RWPE1 (cell line): ENCODE results near the gene KCNG1.

Experiments
- CTCF ChIA-PET: fragments of 350-600 bp; sonication (Branson Sonifier 250); formaldehyde crosslinking; extraction: SDS; loops from one replicate; lab custom pipeline; 2021; lab: Yijun Ruan, JAX
- POLR2A ChIA-PET: fragments of 400-600 bp; formaldehyde crosslinking; extraction: SDS; loops from one replicate; lab custom pipeline; 2020; ENCODE audit warnings: antibody characterized with exemption; ENCODE audit not compliant: low non-redundant PET; lab: Yijun Ruan, JAX
- DNase-seq: peaks from one replicate; pipeline ENCODE4 v3.0.0; 2012; ENCODE audit warnings: low spot score
- H3K27ac ChIP-seq: fragments of 450-650 bp; 2 replicates; pipeline ENCODE4 v1.5.1; 2017
- TF ChIP-seq, protein P1 (sequence below): fragments of 450-650 bp; conservative IDR thresholded peaks from 2 replicates; pipeline ENCODE4 v1.5.1; 2017; ENCODE audit warnings: low read depth, mild to moderate bottlenecking

KCNG1 gene

DNA sequence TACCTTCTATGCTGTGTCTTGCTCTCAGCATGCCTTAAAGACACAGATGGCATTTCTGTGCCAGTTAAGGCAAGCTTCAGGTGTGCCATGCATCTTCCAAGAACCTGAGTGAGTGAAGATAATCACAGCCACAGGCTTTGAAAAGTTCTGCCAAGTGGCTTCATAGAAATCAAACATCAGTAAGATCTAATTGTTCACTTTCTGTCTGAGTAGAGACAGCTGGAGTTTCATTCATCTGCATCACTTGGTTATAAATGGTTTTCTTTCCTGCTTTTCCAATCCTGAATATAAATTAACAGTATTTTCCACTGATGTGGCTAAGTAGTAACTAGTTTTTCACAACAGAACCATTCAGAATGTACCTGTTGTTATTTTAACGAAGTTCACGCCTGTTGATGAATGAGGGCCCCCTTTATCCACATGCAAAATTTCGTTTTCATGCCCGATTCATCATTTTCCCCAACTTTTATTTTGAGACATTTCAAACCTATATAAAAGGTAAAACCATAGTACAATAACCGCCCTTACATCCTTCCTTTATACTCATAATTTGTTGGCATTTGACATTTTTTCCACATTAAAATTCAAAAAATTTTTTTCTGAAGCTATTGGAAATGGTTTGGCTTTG, 38.6 kb upstream of the KCNG1 start:
- TF ChIP-seq, protein P1, sequence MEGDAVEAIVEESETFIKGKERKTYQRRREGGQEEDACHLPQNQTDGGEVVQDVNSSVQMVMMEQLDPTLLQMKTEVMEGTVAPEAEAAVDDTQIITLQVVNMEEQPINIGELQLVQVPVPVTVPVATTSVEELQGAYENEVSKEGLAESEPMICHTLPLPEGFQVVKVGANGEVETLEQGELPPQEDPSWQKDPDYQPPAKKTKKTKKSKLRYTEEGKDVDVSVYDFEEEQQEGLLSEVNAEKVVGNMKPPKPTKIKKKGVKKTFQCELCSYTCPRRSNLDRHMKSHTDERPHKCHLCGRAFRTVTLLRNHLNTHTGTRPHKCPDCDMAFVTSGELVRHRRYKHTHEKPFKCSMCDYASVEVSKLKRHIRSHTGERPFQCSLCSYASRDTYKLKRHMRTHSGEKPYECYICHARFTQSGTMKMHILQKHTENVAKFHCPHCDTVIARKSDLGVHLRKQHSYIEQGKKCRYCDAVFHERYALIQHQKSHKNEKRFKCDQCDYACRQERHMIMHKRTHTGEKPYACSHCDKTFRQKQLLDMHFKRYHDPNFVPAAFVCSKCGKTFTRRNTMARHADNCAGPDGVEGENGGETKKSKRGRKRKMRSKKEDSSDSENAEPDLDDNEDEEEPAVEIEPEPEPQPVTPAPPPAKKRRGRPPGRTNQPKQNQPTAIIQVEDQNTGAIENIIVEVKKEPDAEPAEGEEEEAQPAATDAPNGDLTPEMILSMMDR, result no peak
- ChIA-PET POLR2A (no interaction called here), CTCF (interaction anchor here (0.6 to 1.0 kb wide), 3 partner anchors 19 to 1738 kb away, joined by 3 to 5 read pairs (median 4); no protein-coding TSS in a partner anchor)
- no peak for DNase-seq
- no peak overlapping the region for H3K27ac ChIP-seq

DNA sequence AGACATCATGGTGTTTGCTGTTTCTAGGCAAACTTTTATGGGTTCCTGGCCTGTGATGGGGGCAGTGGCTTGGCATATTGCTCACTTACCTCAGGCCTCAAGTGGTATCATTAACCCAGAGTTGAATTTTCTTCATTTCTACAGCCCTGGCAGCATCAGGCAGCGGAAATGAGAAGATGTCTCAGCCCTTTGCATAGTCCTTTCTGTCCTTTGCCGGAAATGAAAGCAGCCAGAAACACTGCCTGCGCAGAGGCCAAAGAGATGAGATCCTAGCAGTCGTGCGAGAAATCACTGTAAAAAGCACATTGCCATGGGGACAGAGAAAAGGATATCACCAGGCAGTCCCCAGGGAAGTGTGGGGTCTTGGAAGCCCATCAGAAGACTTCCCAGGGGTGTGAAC, 37.4 kb upstream of the KCNG1 start:
- TF ChIP-seq, protein P1, result no peak
- H3K27ac ChIP-seq, result no peak overlapping the region
- ChIA-PET CTCF (no interaction called here), POLR2A (no interaction called here)
- DNase-seq, result no peak

DNA sequence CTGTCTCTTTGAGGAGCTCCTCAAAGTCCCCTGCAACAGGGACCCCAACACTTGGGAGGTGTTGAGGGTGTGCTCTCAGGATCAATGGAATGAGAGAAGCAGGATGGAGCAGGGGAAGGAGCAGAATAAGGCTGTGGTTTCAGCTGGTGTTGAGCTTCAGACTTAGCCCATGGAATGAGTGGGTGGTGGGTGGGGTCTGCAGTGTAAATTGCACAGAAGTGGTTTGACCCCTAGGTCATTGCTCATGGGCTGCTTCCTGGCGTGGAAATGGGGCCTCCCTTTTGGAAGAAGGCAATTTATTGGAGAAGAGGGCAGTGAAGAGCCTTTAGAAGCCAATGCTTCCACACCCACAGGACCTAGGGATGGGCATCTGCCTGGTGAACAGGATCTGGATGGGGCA, 37.0 kb upstream of the KCNG1 start:
- H3K27ac ChIP-seq, result no peak overlapping the region
- no peak for DNase-seq
- TF ChIP-seq, protein P1, result no peak
- ChIA-PET POLR2A (no interaction called here), CTCF (no interaction called here)

DNA sequence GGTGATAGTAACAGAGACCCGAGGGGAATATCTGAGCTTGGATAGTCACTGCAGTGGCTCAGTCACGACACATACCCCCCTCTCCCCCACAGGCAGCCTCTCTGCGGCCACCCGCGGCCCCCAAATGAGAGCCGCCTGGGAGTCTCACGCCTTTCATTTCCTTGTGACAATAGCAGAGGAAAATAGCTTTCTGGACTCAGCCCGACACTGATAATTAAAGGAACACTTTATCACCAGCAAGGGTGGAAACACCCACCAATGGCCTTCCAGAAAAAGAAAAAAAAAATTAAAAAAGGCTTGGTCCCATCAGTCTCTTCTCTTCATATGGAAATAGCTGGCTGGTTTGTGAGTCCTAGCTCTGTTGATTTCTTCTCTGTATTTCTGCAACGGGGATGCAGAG, 35.1 kb upstream of the KCNG1 start:
- ChIA-PET CTCF (interaction anchor here (0.6 to 0.7 kb wide), 3 partner anchors 20 to 71 kb away, joined by 3 to 5 read pairs (median 4); no protein-coding TSS in a partner anchor), POLR2A (no interaction called here)
- H3K27ac ChIP-seq, result no peak overlapping the region
- TF ChIP-seq, protein P1, result no peak
- DNase-seq, result no peak

DNA sequence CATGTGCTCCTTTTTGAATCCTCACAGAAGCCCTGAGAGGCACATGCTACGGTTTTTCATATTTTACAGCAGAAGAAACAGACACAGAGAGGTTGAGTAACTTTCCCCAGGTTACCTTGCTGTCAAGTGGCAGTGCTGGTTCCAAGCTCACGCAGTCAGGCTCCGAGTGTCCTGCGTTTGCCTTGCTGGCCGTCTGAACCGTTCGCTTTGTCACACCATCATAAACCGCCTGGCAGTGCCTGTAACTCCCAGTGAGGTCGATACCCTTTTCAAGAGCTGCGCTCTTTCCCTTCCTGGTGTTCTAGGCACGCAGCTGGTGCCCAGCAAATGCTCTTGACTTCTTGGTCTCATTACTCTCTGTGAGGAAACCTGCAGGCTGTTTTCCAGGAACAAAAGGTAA, 31.3 kb upstream of the KCNG1 start:
- CTCF ChIA-PET, result interaction anchor here (0.7 to 1.0 kb wide), 2 partner anchors 62 to 208 kb away, joined by 3 read pairs; no protein-coding TSS in a partner anchor
- POLR2A ChIA-PET, result no interaction called here
- DNase-seq, result no peak
- TF ChIP-seq, protein P1, result no peak
- no peak overlapping the region for H3K27ac ChIP-seq

DNA sequence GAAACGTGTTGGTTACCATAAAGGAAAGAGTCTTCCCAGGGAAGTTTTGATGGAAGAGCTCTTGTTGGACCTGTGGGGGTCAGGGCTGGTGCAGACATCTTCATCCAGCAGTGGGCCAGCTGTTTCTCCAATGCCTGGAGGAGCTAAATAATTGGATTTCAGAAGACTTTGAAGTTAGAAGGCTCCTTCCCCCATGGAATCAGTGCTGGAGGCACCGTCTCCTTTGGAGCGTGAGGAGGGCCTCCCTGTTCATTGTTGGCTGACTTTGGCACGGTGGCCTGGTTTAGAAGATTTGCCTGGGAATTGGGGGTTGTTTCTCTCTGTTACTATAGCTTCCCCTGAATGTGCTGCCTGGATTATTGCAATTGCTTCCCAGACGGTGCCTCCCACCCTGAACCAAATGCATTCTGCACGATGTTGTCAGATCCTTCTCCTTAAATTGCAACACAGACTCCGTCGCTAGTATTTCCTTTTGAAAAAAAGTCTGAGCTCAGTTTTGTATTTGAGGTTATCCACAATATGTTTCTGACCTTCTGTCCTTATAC, 27.7 kb upstream of the KCNG1 start:
- CTCF ChIA-PET, result interaction anchor here (0.6 to 1.1 kb wide), 3 partner anchors 7 to 58 kb away, joined by 4 to 5 read pairs (median 4); no protein-coding TSS in a partner anchor
- DNase-seq, result no peak
- TF ChIP-seq, protein P1, result no peak
- POLR2A ChIA-PET, result no interaction called here
- no peak overlapping the region for H3K27ac ChIP-seq
